AG10803 (cell line): ENCODE results near the gene DCAF11.
"Not testable (repeated sequence)": the region's sequence is repeated elsewhere in the genome, so short reads cannot be mapped to it uniquely, and the experiment has no call there.

Source experiments
- DNase-seq: peaks from one replicate; pipeline ENCODE4 v3.0.0; 2010; ENCODE audit warnings: low read depth
- H3K4me3 ChIP-seq: 2 replicates; pipeline ENCODE4 v1.5.1; 2011; ENCODE audit warnings: mild to moderate bottlenecking, low read length, control low read depth
- TF ChIP-seq, protein P1 (sequence below): conservative IDR thresholded peaks from 2 replicates; pipeline ENCODE4 v1.5.1; 2011; ENCODE audit warnings: mild to moderate bottlenecking, low read length, control low read depth, inconsistent platforms

The DCAF11 gene

DNA sequence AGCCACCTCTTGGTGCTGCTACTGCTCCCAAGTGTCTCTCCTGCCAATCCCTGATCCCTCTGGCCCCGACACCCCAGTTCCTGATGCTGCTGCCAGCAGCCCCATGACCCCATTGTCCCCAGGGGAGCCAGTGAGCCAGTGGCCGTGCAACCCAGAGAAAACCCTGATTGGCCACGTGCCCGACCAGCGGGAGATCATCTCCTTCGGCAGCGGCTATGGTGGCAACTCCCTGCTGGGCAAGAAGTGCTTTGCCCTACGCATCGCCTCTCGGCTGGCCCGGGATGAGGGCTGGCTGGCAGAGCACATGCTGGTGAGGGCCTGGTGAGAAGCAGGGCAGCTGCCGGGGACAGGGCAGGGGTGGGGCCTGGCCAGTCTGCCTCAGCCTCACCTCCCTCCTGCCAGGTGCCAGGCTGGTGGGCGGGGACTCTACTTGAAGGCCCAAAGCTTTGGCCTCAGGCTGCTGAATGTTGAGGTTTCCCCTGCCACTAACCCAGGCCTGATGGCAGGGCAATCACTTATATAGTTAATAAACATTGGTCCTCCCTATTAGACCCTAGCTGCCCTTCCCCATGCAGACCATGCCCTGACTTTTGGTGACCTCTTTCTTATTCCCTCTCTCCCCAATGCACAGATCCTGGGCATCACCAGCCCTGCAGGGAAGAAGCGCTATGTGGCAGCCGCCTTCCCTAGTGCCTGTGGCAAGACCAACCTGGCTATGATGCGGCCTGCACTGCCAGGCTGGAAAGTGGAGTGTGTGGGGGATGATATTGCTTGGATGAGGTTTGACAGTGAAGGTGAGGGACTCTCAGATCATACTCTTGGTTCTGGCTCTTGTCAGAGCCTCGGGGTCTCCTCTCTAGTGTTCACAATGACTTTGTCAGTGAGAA lies 15.4 kb upstream of the DCAF11 start:
- TF ChIP-seq, protein P1, sequence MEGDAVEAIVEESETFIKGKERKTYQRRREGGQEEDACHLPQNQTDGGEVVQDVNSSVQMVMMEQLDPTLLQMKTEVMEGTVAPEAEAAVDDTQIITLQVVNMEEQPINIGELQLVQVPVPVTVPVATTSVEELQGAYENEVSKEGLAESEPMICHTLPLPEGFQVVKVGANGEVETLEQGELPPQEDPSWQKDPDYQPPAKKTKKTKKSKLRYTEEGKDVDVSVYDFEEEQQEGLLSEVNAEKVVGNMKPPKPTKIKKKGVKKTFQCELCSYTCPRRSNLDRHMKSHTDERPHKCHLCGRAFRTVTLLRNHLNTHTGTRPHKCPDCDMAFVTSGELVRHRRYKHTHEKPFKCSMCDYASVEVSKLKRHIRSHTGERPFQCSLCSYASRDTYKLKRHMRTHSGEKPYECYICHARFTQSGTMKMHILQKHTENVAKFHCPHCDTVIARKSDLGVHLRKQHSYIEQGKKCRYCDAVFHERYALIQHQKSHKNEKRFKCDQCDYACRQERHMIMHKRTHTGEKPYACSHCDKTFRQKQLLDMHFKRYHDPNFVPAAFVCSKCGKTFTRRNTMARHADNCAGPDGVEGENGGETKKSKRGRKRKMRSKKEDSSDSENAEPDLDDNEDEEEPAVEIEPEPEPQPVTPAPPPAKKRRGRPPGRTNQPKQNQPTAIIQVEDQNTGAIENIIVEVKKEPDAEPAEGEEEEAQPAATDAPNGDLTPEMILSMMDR = no peak
- H3K4me3 ChIP-seq = no peak overlapping the region
- no peak for DNase-seq

DNA sequence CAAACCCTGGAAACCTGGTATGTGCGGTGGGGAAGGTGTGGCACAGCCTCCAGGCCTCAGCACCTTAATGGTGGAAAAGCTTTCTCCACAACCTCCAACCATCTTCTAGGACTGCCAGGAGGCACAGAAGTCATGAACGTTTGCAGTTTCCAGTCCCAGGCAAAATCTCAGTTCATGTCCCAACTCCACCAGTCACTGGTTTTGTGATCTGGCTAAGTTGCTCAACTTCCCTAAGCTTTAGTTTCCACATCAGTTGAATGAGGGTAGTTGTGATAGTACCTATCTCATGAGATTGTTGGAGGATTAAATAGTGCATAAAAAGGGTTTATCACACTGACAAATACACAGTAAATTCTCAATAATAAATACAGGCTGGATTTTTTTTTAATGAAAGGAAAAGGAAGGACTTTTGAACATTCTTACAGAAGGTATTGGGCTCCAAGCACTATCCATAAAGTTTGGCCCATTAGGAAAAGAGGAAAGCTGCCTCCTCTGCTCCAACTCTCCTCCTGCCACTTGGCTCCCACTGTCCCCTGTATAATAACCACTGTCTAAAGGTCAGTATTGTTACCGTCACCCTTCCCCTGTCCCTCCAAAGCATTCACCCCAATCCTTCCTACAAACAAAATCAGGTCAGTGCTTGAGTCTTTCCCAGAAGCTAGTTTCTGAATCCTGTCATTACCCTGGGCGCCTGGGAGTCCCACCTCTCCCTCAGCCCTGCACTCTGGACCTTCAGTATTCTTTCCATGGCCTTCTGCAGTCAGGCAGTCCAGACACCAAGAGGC lies 14.2 kb upstream of the DCAF11 start:
- DNase-seq = no peak
- TF ChIP-seq, protein P1 = no peak
- no peak overlapping the region for H3K4me3 ChIP-seq

DNA sequence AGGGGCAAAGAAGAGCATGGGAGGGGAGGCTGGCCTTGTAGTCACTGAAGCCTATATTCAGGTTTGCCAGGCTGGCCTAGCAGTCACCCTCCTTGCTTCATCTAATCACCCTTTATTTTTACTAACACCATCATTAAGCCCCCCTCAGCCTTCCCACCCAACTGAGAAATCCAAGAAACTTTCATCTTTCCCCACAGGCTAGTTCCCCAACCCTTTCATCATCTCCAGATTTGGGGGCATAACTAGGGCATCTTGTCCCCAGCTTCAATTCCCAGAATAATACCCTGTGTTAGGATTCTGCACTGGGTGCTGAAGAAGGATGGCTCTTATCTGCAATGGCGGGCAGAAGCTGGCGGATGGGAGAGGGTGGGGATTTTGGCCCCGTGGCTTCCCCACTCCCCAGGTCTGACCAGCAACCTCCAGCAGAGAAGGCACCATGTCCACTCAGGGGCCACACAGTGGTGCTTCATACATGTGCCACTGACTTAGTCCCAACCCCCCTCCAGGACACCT lies 13.5 kb upstream of the DCAF11 start:
- no peak overlapping the region for H3K4me3 ChIP-seq
- DNase-seq = no peak
- TF ChIP-seq, protein P1 = no peak

- no peak overlapping the region for H3K4me3 ChIP-seq
- TF ChIP-seq, protein P1 = no peak
- no peak for DNase-seq
These were observed 12.1 kb upstream of the DCAF11 start for GRCh38 chr14:24102357-24103048.

DNA sequence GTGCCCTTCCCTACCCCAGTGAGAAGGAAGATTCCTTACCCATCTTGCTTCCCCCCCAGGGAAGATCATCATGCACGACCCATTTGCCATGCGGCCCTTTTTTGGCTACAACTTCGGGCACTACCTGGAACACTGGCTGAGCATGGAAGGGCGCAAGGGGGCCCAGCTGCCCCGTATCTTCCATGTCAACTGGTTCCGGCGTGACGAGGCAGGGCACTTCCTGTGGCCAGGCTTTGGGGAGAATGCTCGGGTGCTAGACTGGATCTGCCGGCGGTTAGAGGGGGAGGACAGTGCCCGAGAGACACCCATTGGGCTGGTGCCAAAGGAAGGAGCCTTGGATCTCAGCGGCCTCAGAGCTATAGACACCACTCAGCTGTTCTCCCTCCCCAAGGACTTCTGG lies 11.1 kb upstream of the DCAF11 start:
- H3K4me3 ChIP-seq = no peak overlapping the region
- TF ChIP-seq, protein P1 = no peak
- no peak for DNase-seq

DNA sequence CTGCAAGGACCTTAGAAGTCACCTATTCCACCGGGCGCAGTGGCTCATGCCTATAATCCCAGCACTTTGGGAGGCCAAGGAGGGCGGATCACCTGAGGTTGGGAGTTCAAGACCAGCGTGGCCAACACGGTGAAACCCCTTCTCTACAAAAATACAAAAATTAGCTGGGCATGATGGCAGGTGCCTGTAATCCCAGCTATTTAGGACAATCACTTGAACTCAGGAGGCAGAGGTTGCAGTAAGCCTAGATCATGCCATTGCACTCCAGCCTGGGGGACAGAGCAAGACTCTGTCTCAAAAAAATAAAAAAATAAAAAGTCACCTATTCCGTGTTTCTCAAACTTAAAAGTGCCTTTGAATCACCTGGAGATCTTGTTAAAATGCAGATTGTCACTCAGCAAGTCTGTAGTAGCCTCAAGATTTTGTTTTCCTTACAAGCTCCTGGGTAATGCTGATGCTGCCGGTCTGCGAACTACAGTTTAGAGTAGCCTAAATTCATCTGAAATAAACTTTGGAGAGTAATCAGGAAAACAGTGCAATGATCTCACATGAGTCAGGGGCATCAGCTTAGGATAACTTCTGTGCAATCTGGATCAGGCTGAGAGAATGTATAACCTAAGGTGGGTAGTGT lies 8.9 kb upstream of the DCAF11 start:
- not testable (repeated sequence) for H3K4me3 ChIP-seq, DNase-seq
